GM23338 (cell line): ENCODE results near the gene NEK7.

Source experiments
- CREB1 ChIP-seq: fragments of 250-450 bp; sonication (Bioruptor Pico); IDR thresholded peaks from 2 replicates; pipeline ENCODE4 v1.5.0; 2020; ENCODE audit warnings: low read depth, mild to moderate bottlenecking, moderate library complexity
- EZH2 ChIP-seq: fragments of 200-600 bp; sonication (generic); IDR thresholded peaks from one replicate; pipeline ENCODE4 v1.8.0; 2017; ENCODE audit warnings: antibody characterized with exemption, mild to moderate bottlenecking, low read depth; ENCODE audit not compliant: unreplicated experiment
- EZH2phosphoT487 ChIP-seq: fragments of 200-600 bp; sonication (generic); IDR thresholded peaks from one replicate; pipeline ENCODE4 v1.8.1; 2018; ENCODE audit warnings: antibody characterized with exemption; ENCODE audit not compliant: unreplicated experiment
- JUNB ChIP-seq: IDR thresholded peaks from one replicate; pipeline ENCODE4 v1.6.1; 2016; ENCODE audit warnings: antibody characterized with exemption; ENCODE audit not compliant: unreplicated experiment
- NANOG ChIP-seq: IDR thresholded peaks from 2 replicates; pipeline ENCODE4 v1.6.1; 2016; ENCODE audit warnings: antibody characterized with exemption, borderline replicate concordance
- REST ChIP-seq: IDR thresholded peaks from one replicate; pipeline ENCODE4 v1.6.1; 2018; ENCODE audit warnings: antibody characterized with exemption; ENCODE audit not compliant: unreplicated experiment
- TF ChIP-seq, protein P1 (sequence below), 2 experiments: fragments of 200-600 bp in 1 of 2; sonication (generic) in 1 of 2; conservative IDR thresholded peaks; 2 replicates each; pipeline versions ENCODE4 v1.5.1 to v1.6.1; 2016 to 2017; ENCODE audit warnings: antibody characterized with exemption in 2 of 2, low read depth in 2 of 2, mild to moderate bottlenecking in 2 of 2, moderate library complexity in 1 of 2

- TF ChIP-seq, protein P1, sequence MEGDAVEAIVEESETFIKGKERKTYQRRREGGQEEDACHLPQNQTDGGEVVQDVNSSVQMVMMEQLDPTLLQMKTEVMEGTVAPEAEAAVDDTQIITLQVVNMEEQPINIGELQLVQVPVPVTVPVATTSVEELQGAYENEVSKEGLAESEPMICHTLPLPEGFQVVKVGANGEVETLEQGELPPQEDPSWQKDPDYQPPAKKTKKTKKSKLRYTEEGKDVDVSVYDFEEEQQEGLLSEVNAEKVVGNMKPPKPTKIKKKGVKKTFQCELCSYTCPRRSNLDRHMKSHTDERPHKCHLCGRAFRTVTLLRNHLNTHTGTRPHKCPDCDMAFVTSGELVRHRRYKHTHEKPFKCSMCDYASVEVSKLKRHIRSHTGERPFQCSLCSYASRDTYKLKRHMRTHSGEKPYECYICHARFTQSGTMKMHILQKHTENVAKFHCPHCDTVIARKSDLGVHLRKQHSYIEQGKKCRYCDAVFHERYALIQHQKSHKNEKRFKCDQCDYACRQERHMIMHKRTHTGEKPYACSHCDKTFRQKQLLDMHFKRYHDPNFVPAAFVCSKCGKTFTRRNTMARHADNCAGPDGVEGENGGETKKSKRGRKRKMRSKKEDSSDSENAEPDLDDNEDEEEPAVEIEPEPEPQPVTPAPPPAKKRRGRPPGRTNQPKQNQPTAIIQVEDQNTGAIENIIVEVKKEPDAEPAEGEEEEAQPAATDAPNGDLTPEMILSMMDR (conservative IDR thresholded peaks at IDR 0.05; ENCODE audit: low read depth in 2 of 2): no peak
- TF ChIP-seq REST (no peak), JUNB (no peak), NANOG (no peak), EZH2 (no peak), CREB1 (no peak), EZH2phosphoT487 (no peak)
Measured at GRCh38 chr1:198160222-198160621, 3.4 kb downstream of the NEK7 start.
